IPS-18a (cell line): ENCODE data around the gene CFL1.
"Not testable (repeated sequence)": the region's sequence is repeated elsewhere in the genome, so short reads cannot be mapped to it uniquely, and the experiment has no call there.

Experiments used
- H3K27ac ChIP-seq: one replicate; pipeline ENCODE4 v1.5.1; 2013; ENCODE audit warnings: low read length
- H3K27me3 ChIP-seq: one replicate; pipeline ENCODE4 v1.6.1; 2013; ENCODE audit warnings: mild to moderate bottlenecking, low read length; ENCODE audit not compliant: control insufficient read depth, insufficient read depth
- H3K36me3 ChIP-seq: one replicate; pipeline ENCODE4 v1.6.1; 2013; ENCODE audit warnings: low read depth, low read length; ENCODE audit not compliant: control insufficient read depth
- H3K4me1 ChIP-seq: one replicate; pipeline ENCODE4 v1.6.1; 2013; ENCODE audit warnings: low read depth, low read length; ENCODE audit not compliant: control insufficient read depth
- H3K4me3 ChIP-seq: one replicate; pipeline ENCODE4 v1.5.1; 2013; ENCODE audit warnings: low read length
- H3K9ac ChIP-seq: one replicate; pipeline ENCODE4 v1.6.1; 2013; ENCODE audit warnings: mild to moderate bottlenecking, low read length, moderate library complexity
- H3K9me3 ChIP-seq: one replicate; pipeline ENCODE4 v1.6.1; 2013; ENCODE audit warnings: low read depth, low read length; ENCODE audit not compliant: control insufficient read depth

The CFL1 gene

GRCh38 chr11:65851083-65851579, 6.8 kb downstream of the CFL1 start:
- H3K36me3 ChIP-seq = peaks cover 32% of the 10 kb centered on the region
- no peak overlapping the region for H3K9ac ChIP-seq
- no peak overlapping the region for H3K27ac ChIP-seq
- H3K9me3 ChIP-seq = no peaks in the 10 kb centered on the region
- no peaks in the 10 kb centered on the region for H3K27me3 ChIP-seq
- H3K4me3 ChIP-seq = no peak overlapping the region
- peaks cover 2% of the 10 kb centered on the region for H3K4me1 ChIP-seq

DNA sequence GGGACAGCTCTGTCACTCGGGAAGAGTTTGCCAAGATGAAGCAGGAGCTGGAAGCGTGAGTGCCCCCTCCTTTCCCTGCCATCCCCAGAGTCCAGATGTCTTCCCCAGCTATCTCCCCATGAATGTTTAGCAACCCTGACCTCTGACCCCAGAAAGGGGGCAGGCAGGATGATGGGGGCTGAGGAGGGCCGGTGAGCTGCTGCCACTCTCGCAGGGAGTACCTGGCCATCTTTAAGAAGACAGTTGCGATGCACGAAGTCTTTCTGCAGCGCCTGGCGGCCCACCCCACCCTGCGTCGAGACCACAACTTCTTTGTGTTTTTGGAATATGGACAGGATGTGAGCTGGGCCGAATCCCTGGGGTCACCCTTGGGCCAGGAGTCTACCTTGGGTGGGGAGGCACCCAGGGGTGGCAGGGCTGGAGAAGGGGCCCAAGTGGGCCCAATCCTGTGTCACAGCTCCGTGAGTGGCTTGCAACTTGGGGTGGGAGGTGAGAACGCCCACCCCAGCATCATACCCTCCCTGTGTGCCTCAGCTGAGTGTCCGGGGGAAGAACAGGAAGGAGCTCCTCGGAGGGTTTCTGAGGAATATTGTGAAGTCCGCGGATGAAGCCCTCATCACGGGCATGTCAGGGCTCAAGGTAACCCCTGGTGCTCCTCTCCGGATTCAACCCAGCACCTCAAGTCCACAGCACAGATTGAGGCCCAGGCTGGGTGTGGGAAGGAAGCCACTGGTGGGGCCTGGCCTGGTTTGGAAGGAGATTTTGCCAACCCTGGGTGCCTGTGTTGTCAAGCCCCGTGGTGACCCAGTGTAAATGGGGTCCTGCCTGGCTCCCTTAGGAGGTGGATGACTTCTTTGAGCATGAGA, 7.5 kb downstream of the CFL1 start:
- no peaks in the 10 kb centered on the region for H3K4me1 ChIP-seq
- H3K27me3 ChIP-seq = no peaks in the 10 kb centered on the region

GRCh38 chr11:65849771-65850216, 8.2 kb downstream of the CFL1 start:
- H3K27me3 ChIP-seq = no peaks in the 10 kb centered on the region
- H3K4me1 ChIP-seq = no peaks in the 10 kb centered on the region
- H3K9me3 ChIP-seq = no peaks in the 10 kb centered on the region
- H3K4me3 ChIP-seq = no peak overlapping the region
- peaks cover 19% of the 10 kb centered on the region for H3K36me3 ChIP-seq
- no peak overlapping the region for H3K27ac ChIP-seq
- H3K9ac ChIP-seq = no peak overlapping the region

More for the DNA sequence above, 7.5 kb downstream of the CFL1 start:
- no peak overlapping the region for H3K27ac ChIP-seq
- peaks cover 26% of the 10 kb centered on the region for H3K36me3 ChIP-seq
- no peaks in the 10 kb centered on the region for H3K9me3 ChIP-seq
- H3K4me3 ChIP-seq = no peak overlapping the region
- H3K9ac ChIP-seq = no peak overlapping the region

DNA sequence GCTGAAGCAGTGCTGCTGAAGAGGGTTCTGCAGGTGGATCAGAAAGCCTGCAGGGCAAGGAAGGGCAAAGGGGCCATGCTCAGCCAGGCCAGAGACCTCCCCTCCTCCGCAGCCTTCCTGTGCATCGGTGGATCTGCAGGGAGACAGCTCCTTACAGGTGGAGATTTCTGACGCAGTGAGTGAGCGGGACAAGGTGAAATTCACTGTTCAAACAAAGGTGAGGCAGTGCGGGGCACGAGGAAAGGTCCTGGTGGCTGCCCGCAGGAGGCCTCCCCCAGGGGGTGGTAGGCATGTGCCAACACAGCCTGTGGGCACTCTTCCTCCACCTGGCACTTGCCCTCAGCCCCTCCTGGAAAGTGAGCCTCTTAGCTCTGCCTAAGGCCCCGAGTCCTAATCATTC, 8.6 kb downstream of the CFL1 start:
- Histone ChIP-seq H3K4me3 (no peak overlapping the region), H3K27ac (no peak overlapping the region), H3K36me3 (peaks cover 15% of the 10 kb centered on the region), H3K9me3 (no peaks in the 10 kb centered on the region), H3K9ac (no peak overlapping the region), H3K4me1 (no peaks in the 10 kb centered on the region), H3K27me3 (no peaks in the 10 kb centered on the region)

GRCh38 chr11:65848693-65849092, 9.3 kb downstream of the CFL1 start:
- H3K4me1 ChIP-seq, H3K27me3 ChIP-seq, H3K9ac ChIP-seq, H3K4me3 ChIP-seq, H3K27ac ChIP-seq, H3K9me3 ChIP-seq, H3K36me3 ChIP-seq: not testable (repeated sequence)

DNA sequence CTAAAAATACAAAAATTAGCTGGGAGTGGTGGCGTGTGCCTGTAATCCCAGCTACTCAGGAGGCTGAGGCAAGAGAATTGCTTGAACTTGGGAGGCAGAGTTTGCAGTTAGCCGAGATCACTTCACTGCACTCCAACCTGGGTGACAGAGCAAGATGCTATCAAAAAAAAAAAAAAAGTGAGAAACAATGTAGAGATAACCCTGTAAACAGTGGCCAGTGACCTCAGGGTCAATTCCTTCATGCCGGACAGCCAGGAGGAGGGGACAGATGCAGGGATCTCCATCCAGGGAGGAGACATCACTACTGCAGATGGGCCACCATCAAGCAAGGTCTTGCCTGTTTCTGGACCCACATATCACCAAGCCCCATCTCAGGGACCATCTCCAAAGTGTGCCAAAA, 10.2 kb downstream of the CFL1 start:
- no peaks in the 10 kb centered on the region for H3K27me3 ChIP-seq
- H3K4me1 ChIP-seq = no peaks in the 10 kb centered on the region
- peaks cover 4% of the 10 kb centered on the region for H3K36me3 ChIP-seq
- no peak overlapping the region for H3K4me3 ChIP-seq
- H3K27ac ChIP-seq = no peak overlapping the region
- no peak overlapping the region for H3K9ac ChIP-seq
- H3K9me3 ChIP-seq = no peaks in the 10 kb centered on the region

GRCh38 chr11:65844231-65844872, 13.6 kb downstream of the CFL1 start:
- H3K36me3 ChIP-seq = no peaks in the 10 kb centered on the region
- H3K27ac ChIP-seq = no peak overlapping the region
- no peak overlapping the region for H3K9ac ChIP-seq
- no peak overlapping the region for H3K4me3 ChIP-seq
- no peaks in the 10 kb centered on the region for H3K9me3 ChIP-seq
- no peaks in the 10 kb centered on the region for H3K4me1 ChIP-seq
- H3K27me3 ChIP-seq = no peaks in the 10 kb centered on the region

DNA sequence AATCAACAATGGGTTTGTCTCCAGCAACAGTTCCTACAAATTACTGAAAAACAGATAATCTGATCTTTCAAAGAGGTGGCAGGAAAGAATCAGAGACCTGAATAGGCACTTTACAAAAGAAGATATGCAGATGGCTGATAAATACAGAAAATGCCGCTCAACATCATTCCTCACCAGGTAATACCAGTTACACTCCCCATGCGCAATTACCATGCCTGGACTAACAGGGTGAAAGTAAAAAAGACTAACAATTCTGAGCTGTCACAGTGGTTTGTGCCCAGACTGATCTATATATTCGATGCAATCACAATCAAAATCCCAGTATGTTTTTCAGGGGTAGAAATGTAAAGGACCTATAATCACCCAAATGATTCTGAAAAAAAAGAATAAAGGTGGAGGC, 14.2 kb downstream of the CFL1 start:
- H3K27ac ChIP-seq = no peak overlapping the region
- no peaks in the 10 kb centered on the region for H3K36me3 ChIP-seq
- no peaks in the 10 kb centered on the region for H3K9me3 ChIP-seq
- H3K27me3 ChIP-seq = no peaks in the 10 kb centered on the region
- no peaks in the 10 kb centered on the region for H3K4me1 ChIP-seq
- H3K4me3 ChIP-seq = no peak overlapping the region
- H3K9ac ChIP-seq = no peak overlapping the region

- H3K27ac ChIP-seq = no peak overlapping the region
- no peak overlapping the region for H3K9ac ChIP-seq
- H3K9me3 ChIP-seq = no peaks in the 10 kb centered on the region
- H3K4me1 ChIP-seq = no peaks in the 10 kb centered on the region
- H3K36me3 ChIP-seq = no peaks in the 10 kb centered on the region
- H3K27me3 ChIP-seq = no peaks in the 10 kb centered on the region
- no peak overlapping the region for H3K4me3 ChIP-seq
These were observed 15.8 kb downstream of the CFL1 start for GRCh38 chr11:65842144-65842543.

DNA sequence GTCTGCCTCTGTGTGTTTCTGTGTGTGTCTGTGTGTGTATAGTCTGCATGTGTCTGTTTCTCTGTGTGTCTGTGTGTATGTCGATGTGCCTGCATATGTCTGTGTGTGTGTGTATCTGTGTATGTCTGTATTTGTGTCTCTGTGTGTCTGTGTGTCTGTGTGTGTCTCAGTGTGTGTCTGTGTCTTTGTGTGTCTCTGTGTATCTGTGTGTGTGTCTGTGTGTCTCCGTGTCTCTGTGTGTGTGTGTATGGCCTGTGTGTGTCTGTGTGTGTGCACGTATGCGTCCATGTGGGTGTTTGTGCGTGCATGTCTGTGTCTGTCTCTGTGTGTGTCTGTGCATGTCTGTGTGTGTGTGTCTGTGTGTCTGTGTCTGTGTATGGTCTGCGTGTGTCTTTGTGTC, 23.8 kb downstream of the CFL1 start:
- peak overlapping the region; percentile 59 for H3K4me3 ChIP-seq

DNA sequence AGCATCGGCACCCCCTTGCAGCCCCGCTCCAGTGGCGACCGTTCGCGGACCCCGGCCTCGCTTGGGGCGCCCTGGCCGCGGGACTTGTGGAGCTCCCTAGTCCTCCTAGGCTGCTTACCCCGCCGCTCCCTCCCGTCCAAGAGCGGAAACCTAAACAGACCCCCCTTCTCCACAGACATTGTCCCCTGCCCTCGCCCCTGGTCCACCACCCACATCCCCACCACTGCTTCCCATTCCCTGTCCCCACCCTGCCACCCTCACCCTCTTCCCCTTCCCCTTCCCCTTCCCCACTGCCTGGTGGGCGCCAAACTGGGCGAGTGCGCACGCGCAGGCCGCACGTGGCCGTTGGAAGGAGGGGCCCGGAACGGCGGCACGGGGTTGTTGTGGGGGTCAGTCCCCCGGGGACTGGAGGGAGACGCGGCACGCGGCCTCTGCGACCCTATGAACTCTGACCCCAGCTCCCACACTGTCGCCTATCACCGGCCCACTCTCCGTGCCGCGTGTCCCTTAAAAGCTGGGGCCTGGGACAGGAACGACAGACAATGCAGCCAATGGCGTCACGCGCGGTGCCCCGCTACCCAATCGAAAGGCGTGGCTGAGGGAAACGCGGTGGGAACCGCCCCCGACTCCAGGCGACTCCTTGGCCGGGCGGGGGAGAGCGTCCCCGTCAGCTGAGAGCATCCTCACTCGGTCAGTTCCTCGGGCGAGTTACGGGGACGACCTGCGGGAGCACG, 24.5 kb downstream of the CFL1 start, which contains the start of gene SNX32:
Gene SNX32 (plus strand): TSS at position 667 of the 734 bp plus-strand sequence. CDS start 103 bp downstream, outside the sequence.
- Histone ChIP-seq H3K9ac (peak within 1 kb of the TSS; percentile 51), H3K27ac (peak within 1 kb of the TSS; percentile 50)

More for the DNA sequence above, 23.8 kb downstream of the CFL1 start:
- Histone ChIP-seq H3K4me1 (peaks cover 8% of the 10 kb centered on the region), H3K27ac (no peak overlapping the region), H3K9ac (peak overlapping the region; percentile 51), H3K9me3 (no peaks in the 10 kb centered on the region), H3K36me3 (no peaks in the 10 kb centered on the region), H3K27me3 (peaks cover 18% of the 10 kb centered on the region)

More for the DNA sequence above, 24.5 kb downstream of the CFL1 start, which contains the start of gene SNX32:
- no peaks in the 10 kb centered on the region for H3K36me3 ChIP-seq
- H3K9me3 ChIP-seq = no peaks in the 10 kb centered on the region
- peak within 1 kb of the TSS; percentile 59 for H3K4me3 ChIP-seq
- H3K27me3 ChIP-seq = peaks cover 18% of the 10 kb centered on the region
- H3K4me1 ChIP-seq = peaks cover 8% of the 10 kb centered on the region
